OCI-LY3 (cell line): ENCODE results near the gene LHX1.

Experiments
- H2AFZ ChIP-seq: fragments of 200-600, 300-600 bp; shearing (Covaris generic); 2 replicates; pipeline ENCODE4 v1.6.0; 2014; ENCODE audit warnings: antibody characterized with exemption, low read depth, low read length
- H3K27ac ChIP-seq: fragments of 200-600, 300-600 bp; sonication (generic); 2 replicates; pipeline ENCODE4 v1.5.1; 2014; ENCODE audit warnings: mild to moderate bottlenecking, low read length, moderate library complexity, mixed read lengths
- H3K27me3 ChIP-seq: fragments of 200-600, 300-600 bp; sonication (generic); 2 replicates; pipeline ENCODE4 v1.6.1; 2014; ENCODE audit warnings: low read depth, low read length, mixed read lengths
- H3K36me3 ChIP-seq: fragments of 200-600, 300-600 bp; sonication (generic); replicated peaks from 2 replicates; pipeline ENCODE3; 2014; ENCODE audit warnings: low read depth, low read length, mixed read lengths
- H3K4me1 ChIP-seq: fragments of 300-600, 200-600 bp; sonication (generic); 2 replicates; pipeline ENCODE4 v1.6.1; 2014; ENCODE audit warnings: low read length, mixed read lengths
- H3K4me2 ChIP-seq: fragments of 200-600, 300-600 bp; sonication (generic); 2 replicates; pipeline ENCODE4 v1.6.1; 2014; ENCODE audit warnings: low read length, mixed read lengths
- H3K4me3 ChIP-seq: fragments of 300-600, 200-600 bp; sonication (generic); 2 replicates; pipeline ENCODE4 v1.5.1; 2014; ENCODE audit warnings: antibody characterized with exemption, mild to moderate bottlenecking, low read length, moderate library complexity
- H3K79me2 ChIP-seq: fragments of 300-600, 200-600 bp; shearing (Covaris generic); 2 replicates; pipeline ENCODE4 v1.6.1; 2014; ENCODE audit warnings: mild to moderate bottlenecking, low read length, mixed read lengths
- H3K9ac ChIP-seq: fragments of 300-600, 200-600 bp; shearing (Covaris generic); 2 replicates; pipeline ENCODE4 v1.6.0; 2014; ENCODE audit warnings: mild to moderate bottlenecking, low read length, moderate library complexity
- H3K9me3 ChIP-seq: fragments of 200-600, 300-600 bp; shearing (Covaris generic); 2 replicates; pipeline ENCODE4 v1.6.1; 2014; ENCODE audit warnings: low read length, mixed read lengths; ENCODE audit not compliant: insufficient read depth
- H4K20me1 ChIP-seq: fragments of 200-600, 300-600 bp; sonication (generic); 2 replicates; pipeline ENCODE4 v1.6.1; 2016; ENCODE audit warnings: low read length, mixed read lengths; ENCODE audit not compliant: insufficient read depth
- CTCF ChIP-seq: fragments of 200-600, 300-600 bp; sonication (generic); IDR thresholded peaks from 2 replicates; pipeline ENCODE4 v1.5.1; 2014; ENCODE audit warnings: antibody characterized with exemption, low read length, low read depth
- EZH2phosphoT487 ChIP-seq: fragments of 200-600 bp; shearing (Covaris generic); IDR thresholded peaks from 2 replicates; pipeline ENCODE4 v1.6.1; 2018; ENCODE audit warnings: antibody characterized with exemption, mixed run types, low read depth

The LHX1 gene

GRCh38 chr17:36977066-36977465, 39.8 kb downstream of the LHX1 start:
- Histone ChIP-seq H3K4me2 (no peak overlapping the region), H3K27ac (no peak overlapping the region), H3K27me3 (no peaks in the 10 kb centered on the region), H3K36me3 (peaks cover 6% of the 10 kb centered on the region), H3K9me3 (no peaks in the 10 kb centered on the region), H3K4me1 (no peaks in the 10 kb centered on the region), H3K9ac (no peak overlapping the region), H2AFZ (no peak overlapping the region), H3K4me3 (no peak overlapping the region), H4K20me1 (peaks cover 13% of the 10 kb centered on the region), H3K79me2 (peaks cover 93% of the 10 kb centered on the region)
- TF ChIP-seq CTCF (no peak), EZH2phosphoT487 (no peak)

GRCh38 chr17:36977568-36977967, 40.3 kb downstream of the LHX1 start:
- H2AFZ ChIP-seq = no peak overlapping the region
- no peaks in the 10 kb centered on the region for H3K4me1 ChIP-seq
- H4K20me1 ChIP-seq = peaks cover 9% of the 10 kb centered on the region
- H3K36me3 ChIP-seq = peaks cover 8% of the 10 kb centered on the region
- no peak for TF ChIP-seq CTCF
- TF ChIP-seq EZH2phosphoT487 = no peak
- no peak overlapping the region for H3K27ac ChIP-seq
- no peaks in the 10 kb centered on the region for H3K9me3 ChIP-seq
- H3K79me2 ChIP-seq = peaks cover 93% of the 10 kb centered on the region
- no peak overlapping the region for H3K4me2 ChIP-seq
- no peak overlapping the region for H3K9ac ChIP-seq
- H3K27me3 ChIP-seq = no peaks in the 10 kb centered on the region
- no peak overlapping the region for H3K4me3 ChIP-seq

- H3K27me3 ChIP-seq = no peaks in the 10 kb centered on the region
- H3K4me2 ChIP-seq = no peak overlapping the region
- peaks cover 94% of the 10 kb centered on the region for H3K79me2 ChIP-seq
- TF ChIP-seq CTCF = no peak
- no peak for TF ChIP-seq EZH2phosphoT487
- H3K36me3 ChIP-seq = peaks cover 6% of the 10 kb centered on the region
- no peak overlapping the region for H2AFZ ChIP-seq
- H3K4me3 ChIP-seq = no peak overlapping the region
- H3K9me3 ChIP-seq = no peaks in the 10 kb centered on the region
- H3K9ac ChIP-seq = no peak overlapping the region
- no peaks in the 10 kb centered on the region for H3K4me1 ChIP-seq
- H3K27ac ChIP-seq = no peak overlapping the region
- peaks cover 5% of the 10 kb centered on the region; the same call in 1 of the 2 replicates for H4K20me1 ChIP-seq
Observed at GRCh38 chr17:36978810-36979564, 41.7 kb downstream of the LHX1 start.

- peaks cover 5% of the 10 kb centered on the region; the same call in 1 of the 2 replicates for H4K20me1 ChIP-seq
- H3K9me3 ChIP-seq = no peaks in the 10 kb centered on the region
- no peaks in the 10 kb centered on the region for H3K4me1 ChIP-seq
- TF ChIP-seq EZH2phosphoT487 = no peak
- TF ChIP-seq CTCF = no peak
- peaks cover 6% of the 10 kb centered on the region for H3K36me3 ChIP-seq
- no peak overlapping the region for H3K27ac ChIP-seq
- H3K79me2 ChIP-seq = peaks cover 94% of the 10 kb centered on the region
- H3K9ac ChIP-seq = no peak overlapping the region
- H3K4me2 ChIP-seq = no peak overlapping the region
- H3K4me3 ChIP-seq = no peak overlapping the region
- no peak overlapping the region for H2AFZ ChIP-seq
- H3K27me3 ChIP-seq = no peaks in the 10 kb centered on the region
Observed at GRCh38 chr17:36979565-36979941, 42.3 kb downstream of the LHX1 start.
